ENCODE measurements around the gene GOPC. TPM values are rescaled to one million over a fixed set of nuclear protein-coding genes. Genes with fewer than 3 reads are reported as not detected.

The GOPC gene
- total RNA-seq, 1 experiment from 2014 or later = 24.2 TPM

- ATAC-seq (no peak), DNase-seq (ENCODE audit: low read depth, low spot score) (no peak)
- Histone ChIP-seq H3K4me1 (ENCODE audit: control insufficient read depth in 1 of 2, insufficient read depth in 2 of 2, low read length in 2 of 2) (peaks cover 0 to 7% of the 10 kb centered on the region in 2 experiments; a peak in 1 of 4 replicates), H3K4me3 (replicated peaks in 1 of 2; ENCODE audit: low read depth in 1 of 2, low read length in 2 of 2) (no peak overlapping the region), H3K4me2 (ENCODE audit: low read length) (no peak overlapping the region), H2AFZ (ENCODE audit: low read depth, low read length, poor library complexity, severe bottlenecking) (no peak overlapping the region), H3K79me2 (ENCODE audit: insufficient read depth, low read length) (no peaks in the 10 kb centered on the region), H3K9me3 (ENCODE audit: control insufficient read depth in 1 of 2, insufficient read depth in 1 of 2, low read depth in 1 of 2, low read length in 2 of 2) (no peaks in the 10 kb centered on the region), H4K20me1 (ENCODE audit: insufficient read depth) (no peaks in the 10 kb centered on the region), H3K27me3 (ENCODE audit: insufficient read depth, low read length) (no peaks in the 10 kb centered on the region), H3K27ac (ENCODE audit: low read depth, low read length) (no peak overlapping the region), H3K9ac (ENCODE audit: low read length) (no peak overlapping the region), H3K36me3 (ENCODE audit: control insufficient read depth in 1 of 2, insufficient read depth in 2 of 2, low read length in 2 of 2) (peaks cover 4 to 6% of the 10 kb centered on the region in 2 experiments; a peak in 1 of 4 replicates), H3K9me2 (ENCODE audit: insufficient read depth) (no peaks in the 10 kb centered on the region)
- intact Hi-C loops (cut with micrococcal nuclease) = loop anchor here (5.0 kb wide), 1 partner anchor 268 kb away; no protein-coding TSS in a partner anchor
- RAD21 ChIA-PET (ENCODE audit: low non-redundant PET in 1 of 2, low total read pairs in 2 of 2, uncharacterized antibody in 2 of 2, unreplicated experiment in 2 of 2) = interaction anchor here in 1 of 2 experiments (0.6 kb wide), 1 partner anchor 109 kb away, joined by 4 read pairs; no protein-coding TSS in a partner anchor
- POLR2A ChIA-PET = no interaction called here
- CTCF ChIA-PET = interaction anchor here (1.5 to 4.2 kb wide), 2 partner anchors 81 to 110 kb away, joined by 3 to 16 read pairs; no protein-coding TSS in a partner anchor
- no TSS peak for BruUV-seq (replicated peaks)
- TF ChIP-seq SIN3A (IDR thresholded peaks at IDR 0.05; ENCODE audit: low read depth) (no peak), FOSL1 (IDR thresholded peaks at IDR 0.05; ENCODE audit: low read depth) (no peak), CTCF (IDR thresholded peaks at IDR 0.05 in 2 of 3, conservative IDR thresholded peaks at IDR 0.05 in 1 of 3; ENCODE audit: borderline replicate concordance in 1 of 3, insufficient read depth in 1 of 3, low read depth in 2 of 3, low read length in 2 of 3) (no peak), EZH2 (IDR thresholded peaks at IDR 0.05) (no peak), ZNF274 (IDR thresholded peaks at IDR 0.05; ENCODE audit: low read depth, low read length) (no peak), POLR2A (IDR thresholded peaks at IDR 0.05; ENCODE audit: borderline replicate concordance, extremely low read depth, insufficient read depth, insufficient read length) (no peak), SRF (IDR thresholded peaks at IDR 0.05; ENCODE audit: low read depth) (no peak), SP1 (IDR thresholded peaks at IDR 0.05; ENCODE audit: low read depth) (no peak), ELF1 (IDR thresholded peaks at IDR 0.05; ENCODE audit: borderline replicate concordance, low read depth) (no peak), POLR2AphosphoS5 (IDR thresholded peaks at IDR 0.05; ENCODE audit: low read depth, low read length) (no peak), MAX (IDR thresholded peaks at IDR 0.05) (no peak), TCF7L2 (IDR thresholded peaks at IDR 0.05; ENCODE audit: borderline replicate concordance, extremely low read depth, insufficient read depth, insufficient read length) (no peak), JUND (IDR thresholded peaks at IDR 0.05) (no peak), REST (IDR thresholded peaks at IDR 0.05; ENCODE audit: low read depth) (no peak), CBX3 (IDR thresholded peaks at IDR 0.05; ENCODE audit: low read depth) (no peak)
These were observed 43.0 kb downstream of the GOPC start for GRCh38 chr6:117559299-117559698.
